GM18868 (cell line): Measurements from ENCODE around the gene OR52E2.
"Not testable (repeated sequence)": the region's sequence is repeated elsewhere in the genome, so short reads cannot be mapped to it uniquely, and the experiment has no call there.

Experiments used
- ATAC-seq: cut with Tn5 transposase; IDR thresholded peaks from one replicate; pipeline ENCODE4 v1.9.1; 2021; ENCODE audit warnings: mild to moderate bottlenecking, moderate library complexity; ENCODE audit not compliant: unreplicated experiment

Gene OR52E2

GRCh38 chr11:5059391-5059790 is at the start of gene OR52E2:
OR52E2 (minus strand) TSS chr11:5059627; CDS start chr11:5059627, 0 bp downstream.
- no peak for ATAC-seq

- ATAC-seq = no peak
These were observed 47.9 kb upstream of the OR52E2 start for GRCh38 chr11:5107285-5107684.

- no peak for ATAC-seq
These were observed 43.6 kb upstream of the OR52E2 start for GRCh38 chr11:5103066-5103465.

- ATAC-seq = no peak
These were observed 42.8 kb upstream of the OR52E2 start for GRCh38 chr11:5102246-5102645.

DNA sequence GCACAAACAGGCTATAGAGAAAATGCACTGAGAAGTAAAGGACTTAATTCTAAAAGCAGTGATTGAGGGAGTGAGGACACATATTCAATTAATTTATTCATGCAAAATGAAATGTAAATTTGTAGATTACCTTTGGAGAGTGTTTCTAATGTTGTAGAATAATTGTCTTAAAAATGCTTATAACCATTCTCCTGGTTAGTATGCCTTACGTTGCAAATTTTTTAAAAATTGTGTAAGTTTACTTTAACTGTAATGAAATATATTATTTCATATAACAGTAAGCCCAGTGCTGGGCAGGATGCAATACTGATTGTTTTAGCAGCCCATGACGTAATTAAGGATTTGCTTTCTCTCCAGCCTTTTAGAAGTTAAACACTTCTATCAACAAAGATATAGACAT is 36.6 kb upstream of the OR52E2 start:
- ATAC-seq = no peak

- ATAC-seq = no peak
These were observed 33.6 kb upstream of the OR52E2 start for GRCh38 chr11:5092821-5093585.

- ATAC-seq = no peak
These were observed 31.2 kb upstream of the OR52E2 start for GRCh38 chr11:5090668-5091067.

DNA sequence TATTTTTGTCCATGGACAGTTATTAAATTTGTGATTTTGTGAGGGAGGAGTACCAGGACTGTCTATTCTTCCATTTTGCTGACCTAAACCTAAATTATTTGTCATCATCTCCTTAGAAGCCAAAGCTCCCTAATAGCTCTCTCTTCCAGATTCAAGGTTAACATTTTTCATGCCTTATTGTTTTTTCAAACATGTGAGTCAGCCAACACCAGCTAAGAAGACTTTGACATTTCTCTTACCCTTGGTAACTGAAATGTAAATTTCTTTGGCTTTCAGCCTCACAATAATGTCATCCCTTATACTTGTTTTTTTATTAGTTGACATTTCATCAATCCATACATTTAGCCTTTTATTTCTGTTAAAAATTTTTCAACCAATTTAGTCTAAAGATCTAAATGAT is 29.1 kb upstream of the OR52E2 start:
- no peak for ATAC-seq

GRCh38 chr11:5083602-5084001 is 24.2 kb upstream of the OR52E2 start:
- ATAC-seq = no peak

- ATAC-seq = no peak
These were observed 22.0 kb upstream of the OR52E2 start for GRCh38 chr11:5081405-5081804.

DNA sequence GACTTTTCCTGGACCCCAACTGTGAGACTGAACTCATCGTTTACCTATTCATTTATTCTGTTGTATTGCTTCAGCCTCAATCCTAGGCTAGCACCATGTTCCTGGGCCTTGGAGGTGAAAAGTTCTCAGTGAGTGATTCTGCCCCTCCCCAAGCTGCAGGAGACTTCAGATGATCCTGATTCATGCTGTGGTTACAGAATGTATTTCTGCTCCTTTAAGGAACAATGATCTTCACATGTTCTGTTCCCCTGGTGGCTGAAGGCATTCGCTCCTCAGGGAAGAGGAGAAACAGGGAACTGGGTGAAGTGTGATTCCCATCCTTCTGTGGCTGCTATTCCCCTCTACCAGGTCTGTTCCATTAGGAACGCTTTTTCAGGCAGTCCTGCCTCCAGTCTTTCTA is 12.4 kb upstream of the OR52E2 start:
- ATAC-seq = no peak

GRCh38 chr11:5069272-5069671 is 9.8 kb upstream of the OR52E2 start, which contains the start of gene OR52E1:
OR52E1 (plus strand) TSS chr11:5069572.
- no peak for ATAC-seq

GRCh38 chr11:5065027-5065426 is 5.6 kb upstream of the OR52E2 start:
- ATAC-seq = peak; percentile 51

DNA sequence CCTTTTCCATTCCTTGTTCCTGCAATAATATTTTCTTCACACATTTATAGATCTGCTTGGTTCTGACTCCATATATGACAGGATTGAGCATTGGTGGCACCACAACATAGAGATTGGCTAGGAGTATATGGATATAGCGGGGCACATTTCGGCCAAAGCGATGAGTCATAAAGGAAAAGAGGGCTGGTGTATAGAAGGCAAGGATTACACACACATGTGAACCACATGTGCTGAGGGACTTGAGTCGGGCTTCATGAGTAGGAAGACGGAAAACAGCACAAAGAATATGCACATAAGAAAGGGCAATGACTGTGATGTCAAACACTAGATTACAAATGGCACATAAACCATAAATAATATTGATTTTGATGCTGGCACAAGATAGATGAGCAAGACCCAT is 748 bp downstream of the OR52E2 start:
- not testable (repeated sequence) for ATAC-seq

DNA sequence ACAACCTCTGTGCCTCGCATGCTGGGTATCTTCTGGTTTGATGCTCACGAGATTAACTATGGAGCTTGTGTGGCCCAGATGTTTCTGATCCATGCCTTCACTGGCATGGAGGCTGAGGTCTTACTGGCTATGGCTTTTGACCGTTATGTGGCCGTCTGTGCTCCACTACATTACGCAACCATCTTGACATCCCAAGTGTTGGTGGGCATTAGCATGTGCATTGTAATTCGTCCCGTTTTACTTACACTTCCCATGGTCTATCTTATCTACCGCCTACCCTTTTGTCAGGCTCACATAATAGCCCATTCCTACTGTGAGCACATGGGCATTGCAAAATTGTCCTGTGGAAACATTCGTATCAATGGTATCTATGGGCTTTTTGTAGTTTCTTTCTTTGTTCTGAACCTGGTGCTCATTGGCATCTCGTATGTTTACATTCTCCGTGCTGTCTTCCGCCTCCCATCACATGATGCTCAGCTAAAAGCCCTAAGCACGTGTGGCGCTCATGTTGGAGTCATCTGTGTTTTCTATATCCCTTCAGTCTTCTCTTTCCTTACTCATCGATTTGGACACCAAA is 12.6 kb downstream of the OR52E2 start:
- no peak for ATAC-seq

DNA sequence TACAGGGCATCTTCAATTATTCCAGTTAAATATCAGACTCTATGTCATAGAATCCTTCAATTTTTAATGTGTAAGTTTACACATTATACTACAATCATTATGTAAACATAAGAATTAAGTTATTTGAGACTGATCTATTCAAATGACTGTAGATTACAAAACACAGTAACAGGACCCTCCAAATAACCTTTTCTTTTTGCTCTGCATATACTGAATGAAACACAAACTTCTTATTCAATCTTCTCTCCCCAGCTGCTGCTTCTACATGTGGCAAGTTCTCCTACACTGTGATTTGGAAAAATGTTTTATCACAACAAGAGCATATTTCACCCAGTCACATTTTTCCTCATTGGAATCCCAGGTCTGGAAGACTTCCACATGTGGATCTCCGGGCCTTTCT is 13.2 kb downstream of the OR52E2 start, which contains the start of gene OR52J3:
OR52J3 (plus strand) TSS at position 301 of the 400 bp plus-strand sequence; CDS start at position 301, 0 bp downstream.
- no peak for ATAC-seq

GRCh38 chr11:5043380-5043779 is 16.0 kb downstream of the OR52E2 start:
- ATAC-seq = no peak

GRCh38 chr11:5042091-5042490 is 17.3 kb downstream of the OR52E2 start:
- ATAC-seq = no peak

DNA sequence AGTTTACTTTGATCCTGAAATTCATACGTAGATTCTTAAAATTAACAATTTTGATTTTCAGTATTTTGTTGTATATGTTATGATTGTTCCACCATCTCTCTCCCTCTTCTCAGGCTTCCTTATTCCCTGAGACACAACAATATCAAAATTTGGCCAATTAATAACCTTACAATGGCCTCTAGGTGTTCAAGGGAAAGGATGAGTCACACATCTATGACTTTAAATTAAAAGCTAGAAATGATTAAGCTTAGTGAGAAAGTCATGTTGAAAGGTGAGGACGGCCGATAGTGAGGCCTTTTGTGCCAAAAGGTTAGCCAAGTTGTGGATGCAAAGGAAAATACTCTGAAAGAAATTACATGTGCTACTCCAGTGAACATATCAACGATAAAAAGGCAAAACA is 18.6 kb downstream of the OR52E2 start:
- ATAC-seq = no peak

DNA sequence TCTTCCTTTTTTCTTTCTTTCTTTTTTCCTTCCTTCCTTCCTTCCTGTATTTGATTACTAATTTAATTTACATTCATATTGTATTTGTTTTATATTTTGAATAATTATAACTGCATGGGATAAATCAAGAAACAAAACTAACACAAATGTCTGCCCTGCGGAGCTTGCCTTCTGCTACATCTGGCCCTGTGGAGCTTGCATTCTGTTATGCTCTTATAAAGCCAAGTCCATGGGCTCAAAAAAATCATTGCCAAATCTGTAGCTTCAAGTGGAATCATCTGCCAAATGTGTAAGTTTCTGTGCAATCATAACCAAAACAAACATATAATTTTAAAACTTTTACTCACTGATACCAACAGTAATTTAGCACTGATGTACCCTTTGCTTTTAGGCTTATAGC is 21.1 kb downstream of the OR52E2 start:
- ATAC-seq = no peak

DNA sequence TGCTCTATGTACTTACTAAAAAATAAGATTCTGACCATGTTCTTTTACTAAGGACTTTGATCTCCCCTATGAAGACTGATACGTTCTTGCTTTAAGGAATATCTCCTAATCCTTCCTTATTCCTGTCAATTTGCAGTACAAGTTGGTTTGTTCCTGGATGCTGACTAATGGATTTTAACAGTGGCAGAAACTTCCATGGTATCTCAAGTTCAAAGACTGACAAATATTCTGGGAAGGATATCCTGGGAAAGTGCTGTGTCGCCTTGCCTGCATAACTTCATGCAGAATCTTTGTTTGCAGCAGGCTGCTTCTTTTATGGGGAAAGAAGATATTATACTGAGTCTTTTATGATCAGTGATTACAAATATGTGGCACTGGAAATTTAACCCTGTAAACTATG is 21.5 kb downstream of the OR52E2 start:
- ATAC-seq = no peak

- ATAC-seq = no peak
These were observed 22.8 kb downstream of the OR52E2 start for GRCh38 chr11:5036669-5037068.
